HG02759 (cell line): ENCODE data around the gene SLC6A8.
"Not testable (repeated sequence)": the region's sequence is repeated elsewhere in the genome, so short reads cannot be mapped to it uniquely, and the experiment has no call there.

Experiments used
- ATAC-seq: cut with Tn5 transposase; IDR thresholded peaks from one replicate; pipeline ENCODE4 v1.9.1; 2021; ENCODE audit warnings: mild to moderate bottlenecking, moderate library complexity; ENCODE audit not compliant: unreplicated experiment

The SLC6A8 gene

DNA sequence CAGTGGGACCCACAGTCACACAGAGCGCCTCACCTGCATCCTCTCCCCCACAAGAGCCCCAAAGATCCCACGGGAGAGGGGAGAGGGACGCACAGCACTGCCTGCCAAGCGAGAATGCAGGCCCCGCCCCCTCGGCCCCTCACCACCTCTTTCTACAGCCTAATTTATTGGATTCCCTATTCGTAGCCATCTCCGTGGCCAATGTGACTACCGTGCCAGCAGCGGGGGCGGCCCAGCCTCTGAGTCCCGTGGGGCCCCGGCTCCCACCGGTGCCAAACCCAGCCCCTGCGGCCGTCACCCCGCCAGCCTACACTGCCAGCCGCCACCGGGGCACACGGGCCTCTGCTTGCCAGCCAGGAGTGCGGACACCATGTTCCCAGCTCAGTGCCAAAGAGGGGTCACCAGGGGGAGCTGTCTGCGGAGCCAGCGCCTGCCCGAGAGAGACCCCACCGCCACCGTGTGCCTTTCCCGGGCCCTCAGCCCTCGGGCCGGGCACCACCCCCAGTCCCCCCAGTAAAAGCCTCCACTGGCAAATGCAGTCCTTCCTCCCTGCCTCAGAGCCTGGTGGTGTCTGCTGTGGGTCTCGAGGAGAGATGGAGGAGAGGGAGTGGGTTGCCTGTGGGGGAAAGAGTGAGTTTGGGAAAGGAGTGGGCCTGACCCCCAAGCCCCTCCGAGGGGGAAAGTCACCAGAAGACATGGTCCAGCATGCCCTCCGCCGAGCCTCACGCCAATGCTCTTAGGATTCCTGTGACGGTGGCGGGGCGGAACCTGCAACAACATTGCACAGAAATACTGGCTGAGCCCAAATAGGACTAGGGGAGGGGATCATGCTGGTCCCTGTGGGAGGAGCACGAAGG, 56.7 kb downstream of the SLC6A8 start:
- ATAC-seq, result no peak

DNA sequence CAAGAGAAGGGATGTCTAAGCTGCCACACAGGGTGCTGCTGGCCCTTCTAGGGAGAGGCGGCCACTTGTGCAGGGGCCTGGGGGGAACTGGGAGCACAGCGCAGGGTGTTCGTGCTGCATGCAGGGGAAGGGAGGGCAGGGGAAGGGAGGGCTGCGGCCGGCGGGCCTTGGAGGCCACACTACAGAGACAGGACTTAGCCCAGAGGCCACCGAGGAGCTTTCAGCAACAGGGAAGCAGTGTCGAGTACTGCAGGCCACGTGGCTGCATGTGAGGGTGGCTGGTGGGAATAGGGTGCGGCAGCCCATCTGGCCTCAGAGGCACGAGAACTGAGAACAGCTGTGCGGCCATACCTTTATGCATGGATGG, 57.3 kb downstream of the SLC6A8 start:
- ATAC-seq, result not testable (repeated sequence)
